HCT116 (cell line): ENCODE results near the gene VRK1. TPM values are rescaled to one million over a fixed set of nuclear protein-coding genes. Genes with fewer than 3 reads are reported as not detected.

ENCODE experiments used
- ATAC-seq: fragments of 200-7000 bp; cut with Tn5 transposase; 2 replicates; pipeline ENCODE4 v1.9.1; 2020; ENCODE audit warnings: mild to moderate bottlenecking, moderate library complexity
- BruUV-seq: library from RNA; stranded (reverse); fragments of 400-500 nt; replicated peaks from 2 replicates; lab custom pipeline; 2021; lab: Mats Ljungman, UMichigan
- CTCF ChIA-PET: fragments of 300-600 bp; sonication (Branson Sonifier 250); formaldehyde crosslinking; loops from one replicate; lab custom pipeline; 2021; ENCODE audit warnings: antibody characterized with exemption; lab: Charles Lee
- POLR2A ChIA-PET: fragments of 300-600, 350-600 bp; sonication (Branson Sonifier 250); formaldehyde crosslinking; loops from one replicate; lab custom pipeline; 2021; ENCODE audit warnings: antibody characterized with exemption; lab: Charles Lee
- RAD21 ChIA-PET, 2 experiments: fragments of 300-600 bp; sonication (Branson Sonifier 250); formaldehyde crosslinking; loops; one replicate each; lab custom pipeline; 2023; ENCODE audit warnings: low total read pairs in 2 of 2; ENCODE audit not compliant: uncharacterized antibody in 2 of 2, unreplicated experiment in 2 of 2, low non-redundant PET in 1 of 2; lab: Charles Lee
- DNase-seq: peaks from one replicate; pipeline ENCODE4 v3.0.0-alpha.2; 2010; ENCODE audit warnings: low read depth, low spot score
- H2AFZ ChIP-seq: fragments of 200-600 bp; shearing (Covaris generic), sonication (generic); 2 replicates; pipeline ENCODE4 v1.6.1; 2017; ENCODE audit warnings: low read depth, mixed run types, mixed read lengths, antibody characterized with exemption, low read length; ENCODE audit not compliant: poor library complexity, severe bottlenecking
- H3K27ac ChIP-seq: 2 replicates; pipeline ENCODE4 v1.5.1; 2012; ENCODE audit warnings: low read depth, low read length
- H3K27me3 ChIP-seq: fragments of 200-600 bp; sonication (generic); 2 replicates; pipeline ENCODE4 v1.6.1; 2016; ENCODE audit warnings: mixed run types, low read length, mixed read lengths; ENCODE audit not compliant: insufficient read depth
- H3K36me3 ChIP-seq, 2 experiments: fragments of 200-500 bp in 1 of 2; fragments of 200-600 bp in 1 of 2; sonication (Bioruptor generic) in 1 of 2; sonication (generic) in 1 of 2; 2 replicates each; pipeline versions ENCODE4 v1.5.1 to v1.6.1; 2014 to 2016; ENCODE audit warnings: low read length in 2 of 2, inconsistent platforms in 1 of 2, mixed read lengths in 1 of 2, mixed run types in 1 of 2; ENCODE audit not compliant: insufficient read depth in 2 of 2, control insufficient read depth in 1 of 2
- H3K4me1 ChIP-seq, 2 experiments: fragments of 200-600 bp in 1 of 2; sonication (generic) in 1 of 2; 2 replicates each; pipeline versions ENCODE4 v1.5.1 to v1.6.1; 2012 to 2017; ENCODE audit warnings: low read length in 2 of 2, inconsistent platforms in 1 of 2, mild to moderate bottlenecking in 1 of 2, mixed read lengths in 1 of 2, mixed run types in 1 of 2, moderate library complexity in 1 of 2; ENCODE audit not compliant: insufficient read depth in 2 of 2, control insufficient read depth in 1 of 2
- H3K4me2 ChIP-seq: fragments of 200-600 bp; sonication (generic); 2 replicates; pipeline ENCODE4 v1.6.1; 2017; ENCODE audit warnings: mixed run types, low read length, mixed read lengths
- H3K4me3 ChIP-seq, 2 experiments: fragments of 200-600 bp in 1 of 2; sonication (generic) in 1 of 2; replicated peaks in 1 of 2; 2 replicates each; pipeline ENCODE4 v1.5.1; 2011 to 2016; ENCODE audit warnings: low read length in 2 of 2, control low read depth in 1 of 2, low read depth in 1 of 2, mild to moderate bottlenecking in 1 of 2, mixed read lengths in 1 of 2, mixed run types in 1 of 2
- H3K79me2 ChIP-seq: fragments of 200-600 bp; sonication (generic); 2 replicates; pipeline ENCODE4 v1.6.1; 2017; ENCODE audit warnings: mild to moderate bottlenecking, mixed run types, low read length, moderate library complexity, mixed read lengths; ENCODE audit not compliant: insufficient read depth
- H3K9ac ChIP-seq: fragments of 200-600 bp; sonication (generic); 2 replicates; pipeline ENCODE4 v1.6.1; 2016; ENCODE audit warnings: low read length, mixed read lengths
- H3K9me2 ChIP-seq: fragments of 200-600 bp; sonication (generic), shearing (Covaris generic); 2 replicates; pipeline ENCODE4 v1.6.1; 2017; ENCODE audit warnings: mixed run types, mild to moderate bottlenecking, moderate library complexity; ENCODE audit not compliant: insufficient read depth
- H3K9me3 ChIP-seq, 2 experiments: fragments of 200-500 bp in 1 of 2; fragments of 200-600 bp in 1 of 2; sonication (Bioruptor generic) in 1 of 2; sonication (generic) in 1 of 2; 2 replicates each; pipeline ENCODE4 v1.6.1; 2014 to 2017; ENCODE audit warnings: low read length in 2 of 2, mixed read lengths in 2 of 2, inconsistent platforms in 1 of 2, low read depth in 1 of 2, mild to moderate bottlenecking in 1 of 2, mixed run types in 1 of 2, moderate library complexity in 1 of 2; ENCODE audit not compliant: control insufficient read depth in 1 of 2, insufficient read depth in 1 of 2
- H4K20me1 ChIP-seq: fragments of 200-600 bp; sonication (generic), shearing (Covaris generic); 2 replicates; pipeline ENCODE4 v1.6.1; 2017; ENCODE audit warnings: mixed run types, mild to moderate bottlenecking, moderate library complexity; ENCODE audit not compliant: insufficient read depth
- ELF1 ChIP-seq: IDR thresholded peaks from 2 replicates; pipeline ENCODE4 v1.6.1; 2012; ENCODE audit warnings: low read depth, borderline replicate concordance
- EZH2phosphoT487 ChIP-seq: fragments of 200-600 bp; IDR thresholded peaks from 2 replicates; pipeline ENCODE4 v1.6.1; 2018; ENCODE audit warnings: antibody characterized with exemption, borderline replicate concordance
- POLR2A ChIP-seq: IDR thresholded peaks from 2 replicates; pipeline ENCODE4 v1.7.0; 2011; ENCODE audit warnings: borderline replicate concordance; ENCODE audit not compliant: insufficient read depth, insufficient read length; ENCODE audit errors: extremely low read depth
- SIN3A ChIP-seq: IDR thresholded peaks from 2 replicates; pipeline ENCODE4 v1.6.1; 2012; ENCODE audit warnings: low read depth
- SRF ChIP-seq: IDR thresholded peaks from 2 replicates; pipeline ENCODE4 v1.6.1; 2012; ENCODE audit warnings: low read depth
- intact Hi-C: fragments of 100-400 bp; cut with micrococcal nuclease; formaldehyde crosslinking; loops from 2 replicates; pipeline ENCODE4 v1.10.0; 2022
- total RNA-seq: library from RNA; stranded (reverse); gene quantifications from one replicate; pipeline ENCODE4 v1.2.1, GENCODE V29; 2021; ENCODE audit not compliant: unreplicated experiment
- TF ChIP-seq, protein P1 (sequence below): IDR thresholded peaks from 2 replicates; pipeline ENCODE4 v1.6.1; 2012; ENCODE audit warnings: low read depth
- TF ChIP-seq, protein P2 (sequence below): IDR thresholded peaks from 2 replicates; pipeline ENCODE4 v1.6.1; 2011; ENCODE audit warnings: mild to moderate bottlenecking, low read length, moderate library complexity; ENCODE audit not compliant: insufficient replicate concordance; ENCODE audit errors: extremely low read depth
- TF ChIP-seq, protein P3 (sequence below): IDR thresholded peaks from 2 replicates; pipeline ENCODE4 v1.6.1; 2012

Gene VRK1
- total RNA-seq, 1 experiment from 2014 or later, result 51.4 TPM

DNA sequence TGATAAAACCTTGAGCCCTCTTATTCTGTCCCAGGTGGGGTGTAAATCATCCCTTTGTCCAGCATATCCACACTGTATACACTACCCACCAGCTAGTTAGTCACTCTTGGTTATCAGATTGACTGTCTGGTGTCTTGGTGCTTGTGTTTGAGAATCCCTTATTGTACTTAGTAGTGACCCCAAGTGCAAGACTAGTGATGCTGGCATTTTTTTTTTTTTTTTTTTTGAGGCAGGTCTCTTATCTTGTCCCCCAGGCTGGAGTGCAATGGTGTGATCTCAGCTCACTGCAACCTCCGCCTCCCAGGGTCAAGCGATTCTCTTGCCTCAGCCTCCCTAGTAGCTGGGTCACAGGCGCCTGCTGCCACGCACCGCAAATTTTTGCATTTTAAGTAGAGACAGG, 5.8 kb downstream of the VRK1 start:
- no peak overlapping the region for H2AFZ ChIP-seq
- no peaks in the 10 kb centered on the region for H3K27me3 ChIP-seq
- peaks cover 3 to 10% of the 10 kb centered on the region in 2 experiments; a peak in 3 of 4 replicates for H3K4me1 ChIP-seq
- TF ChIP-seq SRF (no peak), SIN3A (no peak), ELF1 (no peak), POLR2A (no peak), EZH2phosphoT487 (no peak)
- TF ChIP-seq, protein P1, sequence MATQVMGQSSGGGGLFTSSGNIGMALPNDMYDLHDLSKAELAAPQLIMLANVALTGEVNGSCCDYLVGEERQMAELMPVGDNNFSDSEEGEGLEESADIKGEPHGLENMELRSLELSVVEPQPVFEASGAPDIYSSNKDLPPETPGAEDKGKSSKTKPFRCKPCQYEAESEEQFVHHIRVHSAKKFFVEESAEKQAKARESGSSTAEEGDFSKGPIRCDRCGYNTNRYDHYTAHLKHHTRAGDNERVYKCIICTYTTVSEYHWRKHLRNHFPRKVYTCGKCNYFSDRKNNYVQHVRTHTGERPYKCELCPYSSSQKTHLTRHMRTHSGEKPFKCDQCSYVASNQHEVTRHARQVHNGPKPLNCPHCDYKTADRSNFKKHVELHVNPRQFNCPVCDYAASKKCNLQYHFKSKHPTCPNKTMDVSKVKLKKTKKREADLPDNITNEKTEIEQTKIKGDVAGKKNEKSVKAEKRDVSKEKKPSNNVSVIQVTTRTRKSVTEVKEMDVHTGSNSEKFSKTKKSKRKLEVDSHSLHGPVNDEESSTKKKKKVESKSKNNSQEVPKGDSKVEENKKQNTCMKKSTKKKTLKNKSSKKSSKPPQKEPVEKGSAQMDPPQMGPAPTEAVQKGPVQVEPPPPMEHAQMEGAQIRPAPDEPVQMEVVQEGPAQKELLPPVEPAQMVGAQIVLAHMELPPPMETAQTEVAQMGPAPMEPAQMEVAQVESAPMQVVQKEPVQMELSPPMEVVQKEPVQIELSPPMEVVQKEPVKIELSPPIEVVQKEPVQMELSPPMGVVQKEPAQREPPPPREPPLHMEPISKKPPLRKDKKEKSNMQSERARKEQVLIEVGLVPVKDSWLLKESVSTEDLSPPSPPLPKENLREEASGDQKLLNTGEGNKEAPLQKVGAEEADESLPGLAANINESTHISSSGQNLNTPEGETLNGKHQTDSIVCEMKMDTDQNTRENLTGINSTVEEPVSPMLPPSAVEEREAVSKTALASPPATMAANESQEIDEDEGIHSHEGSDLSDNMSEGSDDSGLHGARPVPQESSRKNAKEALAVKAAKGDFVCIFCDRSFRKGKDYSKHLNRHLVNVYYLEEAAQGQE, result no peak
- TF ChIP-seq, protein P2, sequence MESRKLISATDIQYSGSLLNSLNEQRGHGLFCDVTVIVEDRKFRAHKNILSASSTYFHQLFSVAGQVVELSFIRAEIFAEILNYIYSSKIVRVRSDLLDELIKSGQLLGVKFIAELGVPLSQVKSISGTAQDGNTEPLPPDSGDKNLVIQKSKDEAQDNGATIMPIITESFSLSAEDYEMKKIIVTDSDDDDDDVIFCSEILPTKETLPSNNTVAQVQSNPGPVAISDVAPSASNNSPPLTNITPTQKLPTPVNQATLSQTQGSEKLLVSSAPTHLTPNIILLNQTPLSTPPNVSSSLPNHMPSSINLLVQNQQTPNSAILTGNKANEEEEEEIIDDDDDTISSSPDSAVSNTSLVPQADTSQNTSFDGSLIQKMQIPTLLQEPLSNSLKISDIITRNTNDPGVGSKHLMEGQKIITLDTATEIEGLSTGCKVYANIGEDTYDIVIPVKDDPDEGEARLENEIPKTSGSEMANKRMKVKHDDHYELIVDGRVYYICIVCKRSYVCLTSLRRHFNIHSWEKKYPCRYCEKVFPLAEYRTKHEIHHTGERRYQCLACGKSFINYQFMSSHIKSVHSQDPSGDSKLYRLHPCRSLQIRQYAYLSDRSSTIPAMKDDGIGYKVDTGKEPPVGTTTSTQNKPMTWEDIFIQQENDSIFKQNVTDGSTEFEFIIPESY, result no peak
- TF ChIP-seq, protein P3, sequence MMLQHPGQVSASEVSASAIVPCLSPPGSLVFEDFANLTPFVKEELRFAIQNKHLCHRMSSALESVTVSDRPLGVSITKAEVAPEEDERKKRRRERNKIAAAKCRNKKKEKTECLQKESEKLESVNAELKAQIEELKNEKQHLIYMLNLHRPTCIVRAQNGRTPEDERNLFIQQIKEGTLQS, result no peak
- TF ChIP-seq, all 23 proteins: peak for 0
- Histone ChIP-seq H3K9me2 (no peaks in the 10 kb centered on the region), H3K9me3 (no peaks in the 10 kb centered on the region), H3K79me2 (peaks cover 99% of the 10 kb centered on the region), H4K20me1 (peaks cover 32% of the 10 kb centered on the region; the same call in 1 of the 2 replicates), H3K4me2 (no peak overlapping the region), H3K4me3 (no peak overlapping the region), H3K9ac (no peak overlapping the region), H3K27ac (no peak overlapping the region), H3K36me3 (no peaks in the 10 kb centered on the region)
- ChIA-PET RAD21 (no interaction called here), POLR2A (no interaction called here), CTCF (no interaction called here)
- intact Hi-C loops, result no loop called here
- no peak for ATAC-seq
- BruUV-seq, result no TSS peak
- DNase-seq, result no peak
